Breast epithelium (tissue), 3 donors: ENCODE data around the gene TCOF1.

Source experiments
- CTCF ChIP-seq, 3 donors: fragments of 450-650 bp; IDR thresholded peaks; one replicate each; pipeline ENCODE4 v1.5.1; 2016 to 2017; ENCODE audit warnings: antibody characterized with exemption in 3 of 3, mild to moderate bottlenecking in 3 of 3, moderate library complexity in 3 of 3
- POLR2A ChIP-seq: fragments of 450-650 bp; IDR thresholded peaks from one replicate; pipeline ENCODE4 v1.6.1; 2016; ENCODE audit warnings: antibody characterized with exemption, mild to moderate bottlenecking, moderate library complexity

GRCh38 chr5:150386024-150386855, 28.7 kb downstream of the TCOF1 start:
- TF ChIP-seq CTCF (IDR thresholded peaks at IDR 0.05) (no peak), POLR2A (no peak)
